NCI-H82 (cell line): ENCODE results near the gene FSTL1.
"Not testable (repeated sequence)": the region's sequence is repeated elsewhere in the genome, so short reads cannot be mapped to it uniquely, and the experiment has no call there.

Experiments used
- DNase-seq: peaks from one replicate; lab custom pipeline; 2025; lab: John Stamatoyannopoulos, UW

The FSTL1 gene

DNA sequence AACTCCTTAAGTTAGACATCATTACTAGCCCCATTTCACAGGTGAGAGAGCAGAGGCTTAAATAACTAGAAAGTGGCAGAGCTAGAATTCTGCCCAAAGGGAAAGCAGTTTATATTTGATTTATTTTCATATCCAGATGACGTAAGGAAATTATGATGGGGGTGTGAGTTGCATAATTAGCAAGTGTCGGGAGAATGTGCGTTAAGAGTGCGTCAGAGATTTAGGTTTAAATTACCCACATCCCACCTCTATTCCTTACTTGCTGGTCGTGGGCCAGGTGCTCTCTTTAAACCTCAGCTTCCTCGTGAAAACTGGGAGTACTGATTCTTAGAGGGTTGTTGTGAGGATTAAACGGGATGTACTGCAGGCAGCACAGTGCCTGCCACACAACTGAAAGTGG, 32.3 kb downstream of the FSTL1 start:
- DNase-seq = no peak

DNA sequence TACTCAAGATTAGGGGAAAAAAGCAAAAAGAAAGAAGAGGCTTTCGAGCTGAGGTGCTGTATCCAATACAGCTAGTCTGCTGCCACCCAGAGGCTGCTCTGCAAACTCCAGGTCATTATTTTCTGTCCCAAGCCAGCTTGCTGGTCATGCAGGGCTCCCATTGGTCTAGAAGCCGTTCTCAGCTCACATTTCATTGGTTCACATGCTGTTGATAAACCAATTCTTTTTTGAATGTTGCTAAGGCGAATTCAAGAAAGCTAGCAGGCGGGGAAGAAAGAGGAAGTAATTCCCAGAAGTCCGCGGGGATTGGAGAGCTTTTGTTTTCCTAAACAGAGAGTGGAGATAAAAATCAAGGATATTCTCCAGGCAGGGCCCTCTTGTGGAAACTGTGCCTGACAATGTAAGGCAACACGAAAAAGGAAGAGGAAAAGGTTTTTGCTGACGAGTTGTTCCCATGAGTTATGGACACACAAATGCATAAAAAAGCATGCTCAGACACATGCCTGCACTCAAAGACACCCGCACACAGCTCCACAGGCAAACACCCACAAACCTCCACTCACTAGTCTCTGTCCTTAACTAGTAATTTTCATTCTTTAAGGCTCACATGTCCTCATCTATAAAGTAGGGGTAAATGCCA, 33.4 kb downstream of the FSTL1 start:
- peak; percentile 99 for DNase-seq

DNA sequence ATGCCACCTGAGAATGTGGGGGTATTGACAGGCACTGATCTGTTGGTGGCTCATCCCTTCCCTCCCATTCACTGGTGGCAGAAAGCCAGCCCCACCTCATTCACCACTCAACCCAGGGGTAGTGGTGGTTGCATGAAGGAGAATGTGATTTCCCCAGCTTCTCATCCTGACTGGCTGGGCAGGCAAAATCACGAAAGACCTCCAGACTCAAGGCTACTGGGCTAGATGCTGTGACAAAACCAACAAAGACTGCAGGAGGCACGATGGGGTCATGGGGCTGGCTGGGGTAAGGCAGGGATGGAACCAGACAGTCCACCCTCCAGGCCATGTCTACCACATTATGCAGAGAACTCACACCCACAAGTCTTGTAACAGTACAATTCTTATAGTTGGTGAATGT, 33.9 kb downstream of the FSTL1 start:
- DNase-seq = no peak

DNA sequence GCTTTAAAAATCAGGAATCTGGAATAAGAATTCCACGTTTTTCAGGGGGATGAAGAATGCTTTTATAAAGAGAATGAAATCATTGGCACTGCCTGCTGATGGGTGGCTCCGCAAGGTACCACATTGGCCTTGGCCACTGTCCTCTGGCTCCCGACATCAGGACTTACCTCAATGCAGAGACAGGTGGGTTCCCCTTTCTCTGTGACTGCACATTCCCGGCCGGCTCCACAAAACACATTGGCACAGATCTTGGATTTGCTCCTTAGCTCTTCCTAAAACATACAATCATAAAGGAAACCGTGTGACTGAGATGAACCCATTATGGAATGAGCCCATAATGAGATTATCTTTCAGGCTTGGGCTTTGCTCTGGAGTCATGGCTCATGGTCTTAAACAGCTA, 35.0 kb downstream of the FSTL1 start:
- peak; percentile 97 for DNase-seq

DNA sequence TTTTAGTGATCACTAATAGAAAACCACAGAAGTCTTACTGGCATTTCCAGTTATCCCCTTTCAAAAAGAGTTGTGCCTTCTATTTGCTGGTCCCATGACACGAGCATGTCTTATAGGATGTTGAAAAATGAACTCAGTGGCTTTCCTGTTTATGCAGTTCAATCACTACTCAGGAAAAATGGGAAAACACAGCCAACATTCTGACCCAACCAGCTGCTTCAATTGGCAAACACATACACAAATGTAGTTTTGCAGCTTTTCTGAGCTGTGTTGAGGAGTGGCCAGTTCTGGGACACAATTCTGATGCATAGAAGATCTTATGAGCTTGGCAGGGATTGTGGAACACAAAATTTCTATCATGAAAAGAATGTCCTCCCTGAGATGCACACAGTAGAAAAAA, 40.3 kb downstream of the FSTL1 start:
- no peak for DNase-seq

DNA sequence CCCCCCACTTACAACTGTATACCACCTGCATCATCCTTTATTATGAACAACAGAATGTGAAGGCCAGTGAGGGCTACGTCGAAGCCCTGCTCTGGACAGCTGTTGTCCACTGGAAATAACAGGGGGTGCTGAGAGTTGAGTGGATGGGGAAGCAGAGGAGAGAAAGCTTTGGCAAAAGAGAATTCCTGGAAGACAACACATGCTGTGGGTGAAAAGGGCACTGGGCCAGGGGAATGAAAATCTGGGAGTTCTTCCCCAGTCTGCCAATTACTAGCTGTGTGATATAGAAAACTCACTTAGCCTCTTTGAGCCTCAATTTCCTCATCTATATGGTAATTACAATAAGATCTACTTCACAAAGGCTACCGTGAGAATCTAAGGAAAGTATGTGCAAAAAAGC, 40.7 kb downstream of the FSTL1 start:
- DNase-seq = no peak

DNA sequence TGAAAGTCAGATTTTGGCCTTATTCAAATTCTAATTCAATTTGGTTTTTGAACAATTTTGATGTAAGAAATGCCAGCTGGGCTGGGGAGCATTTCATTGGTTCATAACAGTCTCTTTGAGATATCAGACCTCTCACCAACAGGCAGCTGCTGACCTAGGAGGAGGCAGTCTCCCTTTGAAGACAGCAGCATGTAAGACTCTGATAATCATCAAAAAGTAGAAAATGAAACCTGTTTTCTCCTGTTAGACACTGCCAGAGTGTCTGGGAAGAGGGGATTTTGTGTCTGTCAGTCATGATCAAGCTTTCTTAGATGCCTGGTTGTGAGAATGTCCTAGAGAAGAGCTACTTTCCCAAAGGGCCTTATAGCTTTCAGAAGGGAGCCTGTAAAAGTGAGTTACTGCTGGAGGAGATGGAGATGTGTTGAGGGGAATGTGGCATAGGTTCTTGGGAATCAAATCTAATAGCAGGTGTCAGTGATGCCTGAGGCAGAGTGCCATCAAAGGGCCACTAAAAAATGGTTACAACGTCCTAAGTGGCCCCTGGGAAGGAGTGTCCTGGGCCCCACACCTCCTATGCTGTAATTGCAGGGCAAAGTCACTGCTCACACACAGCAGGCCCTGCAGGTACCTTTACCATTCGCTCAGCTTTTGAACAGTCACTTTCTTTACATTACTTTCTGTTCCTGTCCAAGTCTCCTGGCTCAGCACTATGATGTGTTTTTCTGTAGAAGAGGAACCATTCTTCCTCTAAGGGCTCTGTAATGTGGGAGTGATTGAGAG, 43.1 kb downstream of the FSTL1 start:
- DNase-seq = no peak

DNA sequence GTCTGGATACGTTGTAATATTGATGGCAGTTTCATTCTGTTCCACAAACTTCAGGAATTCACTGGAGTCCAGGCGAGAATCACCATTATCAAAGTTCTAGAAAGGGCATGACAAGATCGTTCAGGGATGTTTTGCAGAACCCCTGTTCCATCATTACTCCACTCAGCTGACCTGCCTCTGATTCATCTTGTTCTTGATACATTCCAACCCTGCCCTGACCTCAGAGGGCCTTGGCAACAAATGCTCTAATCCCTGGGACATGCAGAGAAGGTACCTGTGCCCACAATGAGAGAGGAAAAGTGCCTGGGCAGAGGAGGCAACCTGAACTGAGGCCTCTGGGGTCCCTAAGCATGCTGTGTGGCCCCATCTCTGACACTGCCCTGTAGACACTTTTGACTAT, 45.9 kb downstream of the FSTL1 start:
- DNase-seq = no peak

DNA sequence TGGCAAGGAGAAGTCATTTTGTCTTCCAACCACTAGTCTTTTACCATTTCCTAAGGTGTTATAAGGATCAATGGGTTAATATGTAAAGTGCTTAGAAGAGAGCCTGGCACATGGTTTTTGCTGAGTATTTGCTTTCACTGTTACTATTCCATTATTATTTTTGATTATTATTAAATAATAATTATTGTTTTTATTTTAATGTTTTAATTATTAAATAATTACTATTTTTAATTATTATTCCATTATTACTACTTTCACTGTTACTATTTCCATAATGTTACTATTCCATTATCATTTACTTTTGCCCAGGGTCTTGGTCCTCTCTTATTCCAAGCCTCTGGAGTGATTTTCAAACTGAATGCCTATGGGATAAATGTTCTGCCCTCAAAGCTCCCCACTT, 48.5 kb downstream of the FSTL1 start:
- DNase-seq = no peak

DNA sequence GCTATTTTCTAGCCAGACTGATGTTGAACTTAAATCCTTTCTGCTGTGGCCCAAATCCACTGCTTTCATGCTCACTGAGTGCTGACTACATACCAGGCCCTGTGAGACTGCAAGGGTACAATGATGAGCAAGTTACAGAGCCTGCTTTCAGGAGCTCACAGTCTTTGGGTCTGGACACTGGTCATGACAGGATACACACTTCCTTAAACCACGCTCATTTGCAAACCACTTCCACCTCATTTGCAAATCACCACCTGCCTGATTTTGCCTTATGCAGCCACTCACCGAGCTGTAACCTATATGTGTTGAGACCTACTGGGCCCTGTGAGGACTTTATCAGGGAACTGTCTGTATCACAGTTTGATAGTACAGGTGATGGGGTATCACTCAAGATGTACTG, 51.4 kb downstream of the FSTL1 start:
- no peak for DNase-seq

DNA sequence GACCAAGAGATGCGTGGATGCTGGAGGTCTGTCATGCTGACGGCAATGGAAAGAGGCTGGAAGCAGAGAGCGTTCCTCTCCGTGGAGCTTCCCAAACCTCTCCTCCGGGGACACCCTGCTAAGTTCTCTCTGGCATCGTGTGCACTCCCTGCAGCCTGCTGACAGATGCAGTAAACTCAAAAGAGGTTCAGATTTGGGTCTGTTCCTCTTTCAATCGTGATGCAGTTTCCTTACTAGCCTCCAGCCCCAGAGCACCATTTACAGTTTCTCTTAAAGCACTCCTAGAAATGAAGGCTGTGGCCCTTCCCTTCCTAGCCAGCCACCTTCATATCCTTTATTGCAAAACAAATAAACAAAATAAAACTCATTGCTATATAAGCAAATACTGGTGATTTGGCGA, 54.3 kb downstream of the FSTL1 start:
- no peak for DNase-seq

DNA sequence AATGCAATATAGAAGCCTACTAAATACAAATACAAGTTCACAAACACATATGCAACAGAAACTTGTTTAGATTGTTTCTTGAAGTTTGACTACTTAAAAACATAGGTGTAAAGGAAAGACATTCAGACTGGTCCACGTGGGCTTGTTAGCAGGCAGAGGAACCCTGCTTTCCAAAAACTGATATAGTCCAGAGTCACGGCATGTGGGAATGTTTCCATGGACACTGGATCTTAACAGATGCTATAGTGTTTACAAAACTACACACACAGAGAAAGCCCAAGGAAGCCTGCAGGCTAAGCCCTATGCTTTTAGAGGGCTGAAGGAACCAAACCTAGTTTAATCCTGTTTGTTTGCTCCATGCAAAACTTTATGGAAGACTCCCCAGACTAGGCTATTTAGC, 56.4 kb downstream of the FSTL1 start:
- peak; percentile 37 for DNase-seq

DNA sequence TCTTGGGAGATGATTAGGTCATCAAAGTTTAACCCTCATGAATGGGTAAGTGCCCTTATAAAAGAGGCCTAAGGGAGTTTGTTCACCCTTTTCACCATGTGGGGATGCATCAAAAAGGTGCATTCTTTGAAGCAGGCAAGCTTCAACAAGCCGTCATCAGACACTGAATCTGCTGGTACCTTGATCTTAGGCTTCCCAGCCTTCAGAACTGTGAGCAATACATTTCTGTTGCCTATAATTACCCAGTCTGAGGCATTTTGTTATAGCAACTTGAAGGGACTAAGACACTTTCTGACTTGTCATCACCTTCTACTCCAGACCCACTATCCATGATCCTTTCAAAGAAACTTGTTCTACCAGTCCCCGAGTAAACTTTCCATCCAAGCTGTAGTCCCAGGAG, 57.0 kb downstream of the FSTL1 start:
- no peak for DNase-seq

DNA sequence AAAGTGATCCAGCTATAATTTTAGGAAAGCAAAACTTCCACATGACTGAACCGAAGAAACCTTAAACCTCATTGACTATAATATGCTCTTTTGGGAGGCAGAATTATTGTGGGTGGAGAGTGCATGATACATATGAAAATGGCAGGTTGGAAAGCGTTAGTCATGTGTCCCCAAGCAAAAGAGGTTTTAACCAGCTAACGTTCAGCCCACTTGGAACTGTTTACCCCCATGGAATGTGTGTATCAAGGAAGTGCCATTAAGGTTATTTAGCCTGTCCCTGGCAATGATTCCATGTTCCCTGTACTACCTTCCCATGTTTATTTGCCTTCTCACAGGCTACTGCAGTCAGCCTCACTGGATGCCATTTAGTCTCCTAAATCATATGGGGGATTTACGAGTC, 57.5 kb downstream of the FSTL1 start:
- no peak for DNase-seq

DNA sequence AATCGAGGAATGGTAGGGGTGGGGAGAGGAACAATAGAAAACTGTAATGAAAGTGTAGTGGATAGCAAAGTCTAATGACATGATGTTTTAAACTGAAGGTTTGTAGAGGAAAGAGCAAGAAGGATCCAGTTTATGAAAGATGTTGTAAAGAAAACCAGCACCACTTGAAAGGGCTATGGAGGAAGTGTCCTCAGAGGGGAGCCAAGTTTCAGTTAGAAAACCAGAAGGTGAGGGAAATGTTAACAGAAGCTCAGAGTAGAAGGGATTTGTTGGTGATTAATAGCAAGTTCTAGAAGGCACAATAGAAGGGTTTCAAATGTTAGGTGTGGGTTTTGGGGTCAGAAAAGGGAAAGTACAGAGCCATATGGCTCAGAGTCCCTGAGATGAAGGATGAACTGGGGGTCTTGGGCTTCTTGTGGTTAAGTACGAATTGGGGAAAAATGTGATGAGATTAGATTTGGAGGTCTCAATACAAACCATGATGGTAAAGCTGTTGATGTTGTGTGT, 67.8 kb downstream of the FSTL1 start:
- no peak for DNase-seq

DNA sequence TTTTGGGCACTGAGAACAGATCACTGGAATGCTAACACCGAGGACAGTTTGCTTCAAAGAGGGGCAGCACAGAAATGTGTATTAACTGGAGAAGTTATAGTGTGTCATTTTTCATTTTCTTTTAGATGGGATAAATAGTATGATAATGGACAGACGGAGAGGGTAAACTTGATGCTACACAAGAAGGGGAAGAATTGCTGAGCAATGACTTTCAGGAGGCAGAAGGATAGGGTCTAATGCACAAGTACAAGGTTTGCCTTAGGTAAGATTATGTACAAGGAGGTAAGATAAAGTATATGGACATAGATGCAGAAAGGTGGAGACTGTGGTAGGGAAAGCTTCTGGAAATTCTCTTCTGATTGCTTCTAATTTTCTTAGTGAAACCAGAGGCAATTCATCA, 69.3 kb downstream of the FSTL1 start:
- no peak for DNase-seq

DNA sequence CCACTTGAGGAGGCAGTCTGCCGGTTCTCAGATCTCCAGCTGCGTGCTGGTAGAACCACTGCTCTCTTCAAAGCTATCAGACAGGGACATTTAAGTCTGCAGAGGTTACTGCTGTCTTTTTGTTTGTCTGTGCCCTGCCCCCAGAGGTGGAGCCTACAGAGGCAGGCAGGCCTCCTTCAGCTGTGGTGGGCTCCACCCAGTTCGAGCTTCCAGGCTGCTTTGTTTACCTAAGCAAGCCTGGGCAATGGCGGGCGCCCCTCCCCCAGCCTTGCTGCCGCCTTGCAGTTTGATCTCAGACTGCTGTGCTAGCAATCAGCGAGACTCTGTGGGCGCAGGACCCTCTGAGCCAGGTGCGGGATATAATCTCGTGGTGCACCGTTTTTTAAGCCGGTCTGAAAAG, 72.8 kb downstream of the FSTL1 start:
- not testable (repeated sequence) for DNase-seq

DNA sequence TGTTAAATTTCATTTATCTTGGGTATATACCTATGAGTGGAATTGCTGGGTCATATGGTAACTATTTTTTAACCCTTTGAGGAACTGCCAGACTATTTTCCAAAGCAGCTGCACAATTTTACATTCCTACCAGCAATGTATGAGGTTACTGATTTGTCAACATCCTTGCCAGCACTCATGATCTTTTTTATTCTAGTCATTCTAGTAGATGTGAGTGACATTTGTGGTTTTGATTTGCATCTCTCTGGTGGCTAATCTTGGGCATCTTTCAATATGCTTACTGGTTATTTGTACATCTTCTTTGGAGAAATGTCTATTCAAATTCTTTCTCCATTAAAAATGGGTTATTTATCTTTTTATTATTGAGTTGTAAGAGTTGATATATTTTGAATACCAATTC, 80.3 kb downstream of the FSTL1 start:
- no peak for DNase-seq

DNA sequence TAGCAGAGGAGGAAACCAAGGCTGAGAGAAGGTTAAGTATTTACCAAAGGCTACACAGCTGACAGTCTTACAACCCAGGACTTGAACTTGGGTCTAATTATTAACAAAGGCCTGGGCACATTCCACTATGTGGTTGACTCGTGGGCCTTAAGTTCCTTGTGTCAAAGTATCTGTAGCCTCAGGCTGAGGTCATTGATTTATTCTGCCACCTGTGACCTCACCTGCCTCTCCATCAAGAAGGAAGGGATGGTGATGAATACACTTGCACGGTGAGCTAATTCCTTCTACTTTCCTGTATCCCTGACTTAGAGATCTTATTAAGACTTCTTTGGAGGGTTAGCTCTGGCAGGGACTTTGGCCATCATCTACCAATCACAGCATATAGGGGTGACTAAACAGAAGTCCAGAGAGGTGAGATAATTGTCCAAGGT, 81.7 kb downstream of the FSTL1 start:
- no peak for DNase-seq

DNA sequence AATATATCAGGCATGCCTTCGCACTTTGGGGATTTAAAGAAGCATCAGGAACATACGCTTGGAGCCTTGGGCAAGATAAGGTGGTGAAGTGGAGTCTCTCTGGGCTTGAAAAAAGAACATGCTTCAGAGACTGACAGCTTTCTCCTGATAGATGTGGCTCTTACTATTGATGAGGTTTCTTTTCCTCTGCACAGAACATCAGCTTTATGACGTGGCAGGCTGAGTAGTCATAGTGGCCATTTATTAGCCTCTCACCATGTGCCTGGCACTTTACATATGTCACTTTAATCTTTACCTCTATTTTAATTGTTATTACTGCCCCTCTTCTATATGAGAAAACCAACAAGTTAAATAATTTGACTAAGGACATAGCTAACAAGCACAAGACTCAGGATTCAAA, 82.6 kb downstream of the FSTL1 start:
- no peak for DNase-seq

DNA sequence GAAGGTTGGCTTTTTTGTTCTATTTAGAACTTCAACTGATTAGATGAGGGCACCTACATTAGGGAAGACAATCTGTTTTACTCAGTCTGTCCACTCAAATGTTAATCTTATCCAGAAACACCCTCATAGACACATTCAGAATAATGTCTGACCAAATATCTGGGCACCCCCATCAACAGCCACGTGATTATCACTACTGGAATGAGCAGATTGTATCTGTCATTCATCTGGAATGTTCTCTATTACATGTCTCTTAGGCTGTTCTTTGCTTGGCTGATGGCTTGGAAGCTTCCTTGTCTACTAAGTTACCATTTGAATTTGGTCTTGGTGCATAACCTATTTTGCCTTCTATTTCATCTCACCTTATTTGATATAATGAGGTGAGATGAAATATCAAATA, 86.0 kb downstream of the FSTL1 start:
- DNase-seq = no peak

DNA sequence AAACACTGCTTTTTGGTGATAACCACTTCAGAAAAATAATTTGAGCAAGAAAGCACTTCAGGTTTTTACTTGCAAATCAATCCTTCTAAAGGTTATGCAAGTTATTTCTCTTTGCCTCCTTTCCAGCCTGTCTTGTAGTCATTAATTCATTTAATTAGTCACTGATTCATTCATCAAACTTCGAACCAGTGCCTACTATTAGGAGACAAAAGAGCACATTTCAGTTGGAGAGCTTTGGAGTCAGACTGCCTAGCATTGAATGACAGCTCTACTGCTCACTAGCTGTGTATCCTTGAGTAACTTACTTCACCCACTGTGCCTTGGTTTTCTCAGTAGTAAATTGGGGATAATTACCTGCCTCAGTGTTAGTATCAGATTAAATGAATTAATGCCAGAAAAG, 86.7 kb downstream of the FSTL1 start:
- no peak for DNase-seq

DNA sequence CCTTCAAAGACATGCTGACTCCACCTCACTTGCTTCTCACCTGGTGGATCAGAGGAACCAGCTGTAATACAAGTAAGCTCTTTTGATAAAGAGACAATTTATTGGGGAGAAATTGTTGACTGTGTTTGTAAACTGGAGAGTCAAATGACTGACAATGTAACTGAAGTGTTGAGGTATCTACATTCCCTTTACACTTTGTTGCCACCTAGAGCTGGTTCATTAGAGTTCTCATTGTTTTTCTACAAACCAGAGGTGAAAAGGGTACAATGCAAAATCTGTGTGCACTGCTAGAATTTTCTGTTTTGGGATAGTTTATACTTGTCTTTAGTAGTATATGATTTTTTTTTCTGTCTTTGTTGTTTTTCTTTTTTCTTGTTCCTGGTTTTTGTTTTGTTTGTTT, 93.0 kb downstream of the FSTL1 start:
- no peak for DNase-seq

DNA sequence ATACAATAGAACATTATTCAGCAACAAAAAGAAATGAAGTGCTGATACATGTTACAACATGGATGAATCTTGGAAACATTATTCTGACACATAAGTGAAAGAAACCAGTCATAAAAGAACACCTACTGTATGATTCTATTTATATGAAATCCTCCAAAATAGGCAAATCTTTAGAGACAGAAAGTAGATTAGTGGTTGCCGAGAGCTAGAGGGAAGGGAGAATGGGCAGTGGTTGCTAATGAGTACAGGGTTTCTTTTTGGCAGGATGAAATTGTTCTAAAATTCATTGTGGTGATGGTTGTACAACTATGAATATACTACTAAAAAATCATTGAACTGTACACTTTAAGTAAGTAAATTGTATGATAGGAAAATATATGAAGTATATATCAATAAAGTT, 95.3 kb downstream of the FSTL1 start:
- no peak for DNase-seq
